Sigmoid colon (tissue), 7 donors: ENCODE data around the gene UCHL3. TPM values are rescaled to one million over a fixed set of nuclear protein-coding genes. Genes with fewer than 3 reads are reported as not detected.

Source experiments
- DNase-seq: peaks from one replicate; pipeline ENCODE4 v3.0.0-alpha.2; 2019
- H3K27ac ChIP-seq, 4 donors: fragments of 200-600 bp; sonication (generic); one replicate each; pipeline ENCODE4 v1.5.1; 2016 to 2019; ENCODE audit warnings: mild to moderate bottlenecking in 1 of 4
- H3K27me3 ChIP-seq, 3 donors: fragments of 200-600 bp; sonication (generic); one replicate each; pipeline ENCODE4 v1.5.1; 2019; ENCODE audit warnings: mild to moderate bottlenecking in 1 of 3
- H3K36me3 ChIP-seq, 4 donors: fragments of 200-600 bp; sonication (generic); one replicate each; pipeline ENCODE4 v1.5.1; 2016 to 2019
- H3K4me1 ChIP-seq, 4 donors: fragments of 200-600 bp; sonication (generic); one replicate each; pipeline ENCODE4 v1.5.1; 2017 to 2019
- H3K4me3 ChIP-seq, 4 donors: fragments of 200-600 bp; sonication (generic); one replicate each; pipeline ENCODE4 v1.5.1; 2017 to 2019; ENCODE audit warnings: mild to moderate bottlenecking in 2 of 4, moderate library complexity in 1 of 4
- H3K9me3 ChIP-seq, 4 donors: fragments of 200-600 bp in 3 of 4; sonication (generic) in 3 of 4; one replicate each; pipeline versions ENCODE4 v1.5.1 to v1.6.1; 2013 to 2019
- CTCF ChIP-seq, 4 experiments: fragments of 450-650 bp in 3 of 4; fragments of 200-600 bp in 1 of 4; IDR thresholded peaks; one replicate each; pipeline ENCODE4 v1.5.1; 2016 to 2019; ENCODE audit warnings: antibody characterized with exemption in 4 of 4, mild to moderate bottlenecking in 3 of 4, moderate library complexity in 2 of 4
- EP300 ChIP-seq, 4 donors: sonication (generic); formaldehyde crosslinking; IDR thresholded peaks; one replicate each; pipeline ENCODE4 v1.6.1; 2017; ENCODE audit warnings: antibody characterized with exemption in 4 of 4
- POLR2A ChIP-seq, 2 donors: fragments of 450-650 bp; IDR thresholded peaks; one replicate each; pipeline ENCODE4 v1.6.1; 2016; ENCODE audit warnings: antibody characterized with exemption in 2 of 2, mild to moderate bottlenecking in 2 of 2, moderate library complexity in 2 of 2
- POLR2AphosphoS5 ChIP-seq, 4 donors: sonication (generic); formaldehyde crosslinking; IDR thresholded peaks; one replicate each; pipeline ENCODE4 v1.6.1; 2017; ENCODE audit warnings: antibody characterized with exemption in 4 of 4
- WGBS, 2 donors: extraction: QIAGEN DNeasy Blood & Tissue Kit; methylation state at CpG; one replicate each; pipeline ENCODE4 v1.1.7; 2013; 5-methylcytosine and 5-hydroxymethylcytosine counted together
- intact Hi-C: fragments of 100-400 bp; cut with DNase I; formaldehyde crosslinking; loops from one replicate; pipeline ENCODE4 v1.15.1; 2023
- polyA plus RNA-seq, 3 donors: library from polyadenylated mRNA; stranded (reverse); fragments of 200-250 nt; gene quantifications; one replicate each; pipeline ENCODE4 v1.2.3, GENCODE V29; 2013
- total RNA-seq, 4 donors: library from RNA; depleted of rRNA; stranded (reverse); fragments of >200 nt; gene quantifications; one replicate each; pipeline ENCODE4 v1.1.0, GENCODE V29; 2016
- donor health status: healthy with polysubstance abuse.
- donor health status: Bipolar disorder and iron deficiency.
- donor health status: healthy.

UCHL3 gene
- total and polyA plus RNA-seq, 7 donors = 25.0 to 64.0 (median 41.5) TPM

- WGBS, 2 donors = 79 to 91% methylated on average over 2 of the region's 2 CpGs
- DNase-seq = no peak
- Histone ChIP-seq H3K4me1 (no peaks in the 10 kb centered on the region), H3K27me3 (no peaks in the 10 kb centered on the region), H3K4me3 (no peak overlapping the region), H3K9me3 (no peaks in the 10 kb centered on the region), H3K27ac (no peak overlapping the region), H3K36me3 (peaks cover 0 to 20% (median 0%) of the 10 kb centered on the region in 4 donors)
- TF ChIP-seq CTCF (IDR thresholded peaks at IDR 0.05) (no peak), POLR2A (IDR thresholded peaks at IDR 0.05) (no peak), POLR2AphosphoS5 (IDR thresholded peaks at IDR 0.05) (no peak), EP300 (IDR thresholded peaks at IDR 0.05) (no peak)
- intact Hi-C loops = no loop called here
These were observed 57.9 kb downstream of the UCHL3 start for GRCh38 chr13:75607447-75607846.

- Histone ChIP-seq H3K27me3 (no peaks in the 10 kb centered on the region), H3K36me3 (peaks cover 0 to 18% (median 0%) of the 10 kb centered on the region in 4 donors), H3K27ac (no peak overlapping the region), H3K4me3 (no peak overlapping the region), H3K4me1 (no peaks in the 10 kb centered on the region), H3K9me3 (no peaks in the 10 kb centered on the region)
- TF ChIP-seq POLR2A (IDR thresholded peaks at IDR 0.05) = no peak
- no peak for TF ChIP-seq EP300 (IDR thresholded peaks at IDR 0.05)
- no peak for DNase-seq
- intact Hi-C loops = no loop called here
These were observed 60.9 kb downstream of the UCHL3 start for GRCh38 chr13:75610466-75610865.

- intact Hi-C loops = no loop called here
- Histone ChIP-seq H3K27me3 (no peaks in the 10 kb centered on the region), H3K36me3 (no peaks in the 10 kb centered on the region), H3K27ac (no peak overlapping the region), H3K9me3 (no peaks in the 10 kb centered on the region), H3K4me3 (no peak overlapping the region), H3K4me1 (no peaks in the 10 kb centered on the region)
- no peak for DNase-seq
- TF ChIP-seq POLR2A (IDR thresholded peaks at IDR 0.05) (no peak), CTCF (IDR thresholded peaks at IDR 0.05) (no peak), POLR2AphosphoS5 (IDR thresholded peaks at IDR 0.05) (no peak), EP300 (IDR thresholded peaks at IDR 0.05) (no peak)
- WGBS, 2 donors = 83 to 86% methylated on average over 2 of the region's 2 CpGs
These were observed 62.8 kb downstream of the UCHL3 start for GRCh38 chr13:75612354-75612753.

- Histone ChIP-seq H3K27me3 (no peaks in the 10 kb centered on the region), H3K36me3 (no peaks in the 10 kb centered on the region), H3K4me3 (no peak overlapping the region), H3K4me1 (no peaks in the 10 kb centered on the region), H3K9me3 (no peaks in the 10 kb centered on the region), H3K27ac (no peak overlapping the region)
- WGBS, 2 donors = 90 to 94% methylated on average over 1 of the region's 1 CpG
- intact Hi-C loops = no loop called here
- no peak for DNase-seq
- no peak for TF ChIP-seq EP300 (IDR thresholded peaks at IDR 0.05)
- TF ChIP-seq POLR2A (IDR thresholded peaks at IDR 0.05) = no peak
- no peak for TF ChIP-seq CTCF (IDR thresholded peaks at IDR 0.05)
- no peak for TF ChIP-seq POLR2AphosphoS5 (IDR thresholded peaks at IDR 0.05)
These were observed 67.6 kb downstream of the UCHL3 start for GRCh38 chr13:75617230-75617629.

GRCh38 chr13:75618308-75618707 lies 68.7 kb downstream of the UCHL3 start:
- TF ChIP-seq CTCF (IDR thresholded peaks at IDR 0.05) (no peak), POLR2AphosphoS5 (IDR thresholded peaks at IDR 0.05) (no peak), POLR2A (IDR thresholded peaks at IDR 0.05) (no peak), EP300 (IDR thresholded peaks at IDR 0.05) (no peak)
- no peaks in the 10 kb centered on the region for H3K27me3 ChIP-seq
- intact Hi-C loops = no loop called here
- 0% methylated on average over 1 of the region's 1 CpG for WGBS, 2 donors
- DNase-seq = no peak
- no peaks in the 10 kb centered on the region for H3K36me3 ChIP-seq
- H3K27ac ChIP-seq = no peak overlapping the region
- no peaks in the 10 kb centered on the region for H3K9me3 ChIP-seq
- H3K4me3 ChIP-seq = no peak overlapping the region
- no peaks in the 10 kb centered on the region for H3K4me1 ChIP-seq
